ENCODE results near the gene ATP2A3.

ATP2A3 gene

GRCh38 chr17:3970668-3971067 is 6.4 kb upstream of the ATP2A3 start:
- no peak for DNase-seq

DNA sequence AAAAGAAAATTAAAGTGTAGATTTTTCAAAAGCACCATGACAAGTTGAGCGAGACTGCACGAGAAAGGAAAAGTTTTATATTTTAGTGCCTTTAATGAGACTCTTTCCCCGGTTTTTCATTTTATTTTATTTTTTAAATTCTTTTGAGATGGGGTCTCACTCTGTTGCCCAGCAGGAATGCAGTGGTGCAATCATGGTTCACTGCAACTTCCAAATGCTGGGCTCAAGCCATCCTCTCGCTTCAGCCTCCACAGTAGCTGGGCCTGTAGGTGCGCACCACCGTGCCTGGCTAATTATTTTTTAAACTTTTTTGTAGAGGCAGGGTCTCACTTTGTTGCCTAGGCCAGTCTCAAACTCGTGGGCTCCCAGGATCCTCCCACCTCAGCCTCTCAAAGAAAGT is 5.7 kb upstream of the ATP2A3 start:
- no peak for DNase-seq

- no peak for DNase-seq
These were observed 4.8 kb upstream of the ATP2A3 start for GRCh38 chr17:3968886-3969524.

- no peak for DNase-seq
These were observed 3.8 kb upstream of the ATP2A3 start for GRCh38 chr17:3968015-3968414.

- no peak for DNase-seq
These were observed 2.6 kb upstream of the ATP2A3 start for GRCh38 chr17:3966720-3967363.

- DNase-seq: peak; percentile 61
These were observed 1.0 kb upstream of the ATP2A3 start for GRCh38 chr17:3965118-3965800.

- DNase-seq: no peak
These were observed 718 bp downstream of the ATP2A3 start for GRCh38 chr17:3963237-3964201.

- no peak for DNase-seq
These were observed 1.3 kb downstream of the ATP2A3 start for GRCh38 chr17:3962965-3963236.

DNA sequence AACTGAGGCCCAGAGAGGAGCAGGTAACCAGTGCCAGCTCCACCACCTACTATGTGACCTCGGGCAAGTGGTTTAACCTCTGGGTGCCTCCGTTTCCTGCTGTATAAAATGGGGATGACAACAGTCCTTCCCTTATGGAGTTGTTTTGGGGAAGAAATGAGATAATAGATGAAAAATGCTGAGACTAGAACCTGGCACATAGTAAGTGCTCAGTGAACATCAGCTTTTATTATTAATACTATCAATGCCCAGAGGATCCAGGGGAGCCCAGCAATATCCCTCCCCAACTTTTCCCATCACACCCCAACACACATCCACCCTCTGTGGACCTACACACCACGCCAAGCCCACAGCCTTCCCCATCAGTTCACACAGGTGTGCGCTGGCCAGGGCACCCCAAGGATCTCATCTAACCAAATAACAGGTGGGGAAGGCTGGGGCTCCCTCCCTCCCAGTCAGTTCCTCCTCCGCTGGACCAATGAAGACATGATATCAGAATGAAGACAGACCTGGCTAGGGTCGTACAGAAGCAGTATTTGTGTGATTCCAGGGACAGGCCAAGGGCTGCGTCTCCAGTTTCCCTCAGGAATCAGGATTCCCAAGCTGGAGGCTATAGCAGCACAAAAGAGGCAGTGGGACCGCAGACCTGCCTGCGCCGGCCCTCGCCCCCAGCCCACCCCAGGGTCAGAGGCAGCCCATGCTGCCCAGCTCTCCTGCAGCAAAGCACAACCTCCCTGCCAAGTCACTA is 1.8 kb downstream of the ATP2A3 start:
- no peak for DNase-seq

- DNase-seq: no peak
These were observed 2.6 kb downstream of the ATP2A3 start for GRCh38 chr17:3961564-3962047.

- no peak for DNase-seq
These were observed 3.5 kb downstream of the ATP2A3 start for GRCh38 chr17:3960764-3961163.

DNA sequence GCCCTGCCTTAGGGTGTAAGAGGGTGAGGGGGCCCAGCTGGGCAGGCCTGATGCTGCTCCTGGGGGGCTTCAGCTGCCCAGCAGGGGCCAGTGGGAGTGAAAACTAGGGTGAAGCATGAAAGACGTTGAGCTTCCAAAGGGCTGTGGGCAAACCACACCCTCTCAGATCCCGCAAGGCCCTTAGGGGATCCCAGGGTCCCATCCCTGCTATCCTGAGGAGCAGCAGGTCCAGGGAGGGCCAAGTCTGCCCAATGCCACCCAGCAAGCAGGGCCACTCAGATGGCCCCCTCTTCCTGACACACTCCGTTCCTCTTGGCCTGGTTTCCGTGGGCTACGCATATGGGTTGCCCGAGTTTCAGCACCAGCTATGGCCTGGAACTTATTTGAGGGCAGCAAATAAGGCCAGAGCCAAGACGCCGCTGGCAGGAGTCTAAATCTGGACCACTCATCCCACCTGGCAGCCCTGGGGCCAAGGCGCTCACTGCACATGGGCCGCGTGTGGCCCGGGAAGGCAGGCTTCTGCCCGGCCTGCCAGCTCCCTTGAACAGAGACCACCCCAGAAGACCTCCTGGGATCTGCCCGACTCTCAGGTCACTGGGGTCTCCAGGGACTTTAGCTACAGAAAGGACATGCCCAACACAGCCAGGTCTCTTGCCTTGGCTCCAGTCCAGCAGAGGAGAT is 4.2 kb downstream of the ATP2A3 start:
- no peak for DNase-seq

DNA sequence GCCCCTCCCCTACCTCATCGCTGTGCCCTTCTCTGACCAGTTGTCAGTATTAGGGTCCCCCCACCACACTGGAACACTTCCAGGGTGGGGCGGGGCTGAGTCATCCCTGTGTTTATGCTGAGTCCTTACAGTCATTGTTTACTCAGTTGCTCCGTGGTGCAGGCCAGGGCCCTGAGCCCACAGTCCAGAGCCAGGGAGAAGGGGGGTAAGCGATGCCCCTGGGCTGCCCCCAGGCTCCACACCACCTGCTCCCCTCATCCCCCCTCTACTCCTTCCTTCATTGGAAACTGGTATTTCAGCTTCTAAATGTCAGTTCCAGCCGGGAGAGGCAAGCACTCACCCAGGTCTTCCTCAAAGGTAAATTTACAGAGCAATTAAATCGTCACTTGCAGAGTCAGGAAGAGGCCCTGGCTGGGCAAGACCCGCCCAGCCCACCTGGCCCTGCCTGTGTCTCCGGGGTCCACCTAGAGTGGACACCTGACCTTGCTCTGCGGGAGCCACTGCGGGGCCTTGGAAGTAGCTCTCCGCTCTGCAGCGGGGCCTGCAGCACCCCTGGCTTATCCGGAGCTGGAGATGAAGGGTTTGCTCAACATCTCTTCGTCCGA is 4.8 kb downstream of the ATP2A3 start:
- DNase-seq: peak; percentile 98

- DNase-seq: no peak
These were observed 6.3 kb downstream of the ATP2A3 start for GRCh38 chr17:3957735-3958599.

GRCh38 chr17:3956983-3957382 is 7.3 kb downstream of the ATP2A3 start:
- DNase-seq: peak; percentile 52

DNA sequence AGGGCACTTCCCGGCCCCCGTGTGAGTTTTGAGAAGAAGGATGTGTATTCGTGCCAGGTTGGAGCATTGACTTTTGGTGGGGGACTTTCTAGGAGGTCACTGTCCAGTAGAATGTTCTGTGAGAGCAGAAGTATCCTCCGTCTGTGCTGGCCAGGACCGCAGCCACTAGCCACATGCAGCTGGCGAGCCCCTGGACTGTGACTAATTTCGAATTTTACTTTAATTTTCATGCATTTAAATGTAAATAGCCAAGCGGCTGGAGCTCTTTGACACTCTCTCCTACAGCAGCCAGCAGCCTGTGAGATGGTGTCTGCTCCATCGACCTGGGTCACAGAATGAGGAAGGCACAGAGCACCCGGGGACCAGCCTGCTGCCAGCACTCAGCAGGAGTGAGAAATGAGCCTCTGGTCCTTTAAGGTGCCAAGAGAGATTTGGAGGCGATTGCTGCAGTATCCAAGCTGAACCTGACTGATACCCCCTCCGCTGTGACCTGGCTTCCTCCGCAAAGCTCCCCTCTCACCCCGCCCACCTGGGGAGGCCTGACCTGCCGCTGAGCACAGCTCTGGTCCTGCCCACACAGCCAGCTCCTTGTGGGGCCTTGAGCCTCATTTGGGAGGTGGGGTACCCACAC is 7.8 kb downstream of the ATP2A3 start:
- no peak for DNase-seq

DNA sequence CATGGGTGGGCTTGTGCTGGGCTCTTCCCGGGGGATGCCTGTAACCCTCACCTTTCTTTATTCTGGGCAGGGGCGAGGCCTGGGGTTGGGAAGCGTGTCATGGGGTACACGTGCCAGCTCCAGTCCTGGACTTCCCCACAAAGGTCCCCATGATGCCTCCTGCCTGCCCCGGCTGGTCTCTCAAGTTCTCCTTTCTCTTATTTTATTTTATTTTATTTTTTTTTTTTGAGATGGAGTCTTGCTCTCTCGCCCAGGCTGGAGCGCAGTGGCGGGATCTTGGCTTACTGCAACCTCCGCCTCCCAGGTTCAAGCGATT is 8.6 kb downstream of the ATP2A3 start:
- no peak for DNase-seq

GRCh38 chr17:3954976-3955672 is 9.1 kb downstream of the ATP2A3 start:
- no peak for DNase-seq

GRCh38 chr17:3954086-3954485 is 10.2 kb downstream of the ATP2A3 start:
- DNase-seq: no peak
